MM.1S (cell line): ENCODE results near the gene LAG3.

ENCODE experiments used
- EZH2 ChIP-seq: fragments of 300-600 bp; sonication (generic); optimal IDR thresholded peaks from 2 replicates; pipeline ENCODE3; 2017; ENCODE audit warnings: low read depth, mild to moderate bottlenecking, antibody characterized with exemption, low read length, mixed read lengths
- EZH2phosphoT487 ChIP-seq: fragments of 300-600 bp; sonication (generic); IDR thresholded peaks from 2 replicates; pipeline ENCODE4 v1.6.1; 2018; ENCODE audit warnings: antibody characterized with exemption, low read length
- TF ChIP-seq, protein P1 (sequence below): fragments of 300-600 bp; sonication (generic); IDR thresholded peaks from 2 replicates; pipeline ENCODE4 v1.5.1; 2016; ENCODE audit warnings: antibody characterized with exemption, low read length, mixed read lengths

DNA sequence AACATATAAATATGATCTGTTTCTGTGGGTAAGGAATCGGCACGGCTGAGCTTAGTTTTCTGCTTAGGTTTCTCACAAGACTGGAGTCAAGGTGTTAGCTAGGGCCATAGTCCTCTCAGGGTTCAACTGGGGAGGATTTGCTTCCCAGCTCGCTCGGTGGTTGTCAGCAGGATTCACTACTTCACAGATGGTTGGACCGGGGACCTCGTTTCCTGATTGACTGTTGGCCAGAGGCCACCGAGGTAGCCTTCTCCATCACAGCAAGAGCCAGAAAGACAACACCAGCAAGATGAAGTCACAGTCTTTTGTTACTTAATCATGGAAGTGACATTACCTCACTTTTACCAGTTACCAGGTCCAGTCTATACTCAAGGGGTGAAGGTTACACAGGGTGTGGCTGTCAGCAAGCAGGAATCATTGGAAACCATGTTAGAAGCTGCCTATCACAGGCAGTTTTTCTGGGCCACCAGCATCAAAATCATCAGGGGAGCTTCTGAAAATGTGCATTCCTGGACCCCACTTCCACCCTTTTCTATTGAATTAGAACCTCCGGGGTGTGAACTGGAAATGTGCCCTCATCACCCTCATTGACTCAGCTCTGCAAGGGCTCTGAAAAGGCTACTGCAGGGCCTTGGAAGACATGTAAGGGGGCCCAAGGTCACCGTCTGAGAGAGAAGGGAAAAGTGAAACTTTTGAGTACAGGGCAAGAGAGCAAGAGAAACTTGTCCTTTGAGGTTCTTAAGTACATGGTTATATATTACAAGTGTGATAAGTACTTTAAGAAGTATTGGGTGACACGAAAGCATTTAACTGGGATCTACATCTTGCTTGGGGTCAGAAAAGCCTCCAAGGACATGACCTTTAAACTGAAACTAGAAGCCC lies 37.6 kb upstream of the LAG3 start:
- TF ChIP-seq, protein P1, sequence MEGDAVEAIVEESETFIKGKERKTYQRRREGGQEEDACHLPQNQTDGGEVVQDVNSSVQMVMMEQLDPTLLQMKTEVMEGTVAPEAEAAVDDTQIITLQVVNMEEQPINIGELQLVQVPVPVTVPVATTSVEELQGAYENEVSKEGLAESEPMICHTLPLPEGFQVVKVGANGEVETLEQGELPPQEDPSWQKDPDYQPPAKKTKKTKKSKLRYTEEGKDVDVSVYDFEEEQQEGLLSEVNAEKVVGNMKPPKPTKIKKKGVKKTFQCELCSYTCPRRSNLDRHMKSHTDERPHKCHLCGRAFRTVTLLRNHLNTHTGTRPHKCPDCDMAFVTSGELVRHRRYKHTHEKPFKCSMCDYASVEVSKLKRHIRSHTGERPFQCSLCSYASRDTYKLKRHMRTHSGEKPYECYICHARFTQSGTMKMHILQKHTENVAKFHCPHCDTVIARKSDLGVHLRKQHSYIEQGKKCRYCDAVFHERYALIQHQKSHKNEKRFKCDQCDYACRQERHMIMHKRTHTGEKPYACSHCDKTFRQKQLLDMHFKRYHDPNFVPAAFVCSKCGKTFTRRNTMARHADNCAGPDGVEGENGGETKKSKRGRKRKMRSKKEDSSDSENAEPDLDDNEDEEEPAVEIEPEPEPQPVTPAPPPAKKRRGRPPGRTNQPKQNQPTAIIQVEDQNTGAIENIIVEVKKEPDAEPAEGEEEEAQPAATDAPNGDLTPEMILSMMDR, result no peak
- TF ChIP-seq EZH2 (no peak), EZH2phosphoT487 (no peak)
